SKM-1 treated with dmso at 0.1 percent for 144 hours (cell line): ENCODE data around the gene ZFHX3.
"Not testable (repeated sequence)": the region's sequence is repeated elsewhere in the genome, so short reads cannot be mapped to it uniquely, and the experiment has no call there.

Experiments used
- DNase-seq: peaks from one replicate; lab custom pipeline; 2025; ENCODE audit not compliant: unreplicated experiment; lab: John Stamatoyannopoulos, UW

The ZFHX3 gene

GRCh38 chr16:73023752-73024570 is 24.0 kb downstream of the ZFHX3 start:
- DNase-seq = no peak

GRCh38 chr16:73023320-73023719 is 24.6 kb downstream of the ZFHX3 start:
- no peak for DNase-seq

GRCh38 chr16:73022534-73022933 is 25.4 kb downstream of the ZFHX3 start:
- no peak for DNase-seq

- DNase-seq = no peak
Measured at GRCh38 chr16:73021866-73022495, 25.9 kb downstream of the ZFHX3 start.

GRCh38 chr16:73020409-73020884 is 27.5 kb downstream of the ZFHX3 start:
- DNase-seq = no peak

- no peak for DNase-seq
Measured at GRCh38 chr16:73019457-73020362, 28.2 kb downstream of the ZFHX3 start.

GRCh38 chr16:73018821-73019456 is 29.0 kb downstream of the ZFHX3 start:
- no peak for DNase-seq

- no peak for DNase-seq
Measured at GRCh38 chr16:73017321-73017720, 30.6 kb downstream of the ZFHX3 start.

- DNase-seq = no peak
Measured at GRCh38 chr16:73016488-73016830, 31.5 kb downstream of the ZFHX3 start.

GRCh38 chr16:73015612-73016487 is 32.1 kb downstream of the ZFHX3 start:
- peak; percentile 23 for DNase-seq

- no peak for DNase-seq
Measured at GRCh38 chr16:73014768-73015167, 33.2 kb downstream of the ZFHX3 start.

GRCh38 chr16:73013974-73014373 is 34.0 kb downstream of the ZFHX3 start:
- DNase-seq = no peak

GRCh38 chr16:73012341-73012740 is 35.6 kb downstream of the ZFHX3 start:
- no peak for DNase-seq

GRCh38 chr16:73011926-73012325 is 36.0 kb downstream of the ZFHX3 start:
- no peak for DNase-seq

GRCh38 chr16:73010150-73010676 is 37.7 kb downstream of the ZFHX3 start:
- DNase-seq = no peak

- not testable (repeated sequence) for DNase-seq
Measured at GRCh38 chr16:73009710-73010109, 38.2 kb downstream of the ZFHX3 start.

- DNase-seq = no peak
Measured at GRCh38 chr16:73006026-73006425, 41.9 kb downstream of the ZFHX3 start.

GRCh38 chr16:73002866-73003265 is 45.1 kb downstream of the ZFHX3 start:
- no peak for DNase-seq

- DNase-seq = no peak
Measured at GRCh38 chr16:73000907-73001521, 46.9 kb downstream of the ZFHX3 start.
